ENCODE measurements around the gene SPACDR.

Gene SPACDR

DNA sequence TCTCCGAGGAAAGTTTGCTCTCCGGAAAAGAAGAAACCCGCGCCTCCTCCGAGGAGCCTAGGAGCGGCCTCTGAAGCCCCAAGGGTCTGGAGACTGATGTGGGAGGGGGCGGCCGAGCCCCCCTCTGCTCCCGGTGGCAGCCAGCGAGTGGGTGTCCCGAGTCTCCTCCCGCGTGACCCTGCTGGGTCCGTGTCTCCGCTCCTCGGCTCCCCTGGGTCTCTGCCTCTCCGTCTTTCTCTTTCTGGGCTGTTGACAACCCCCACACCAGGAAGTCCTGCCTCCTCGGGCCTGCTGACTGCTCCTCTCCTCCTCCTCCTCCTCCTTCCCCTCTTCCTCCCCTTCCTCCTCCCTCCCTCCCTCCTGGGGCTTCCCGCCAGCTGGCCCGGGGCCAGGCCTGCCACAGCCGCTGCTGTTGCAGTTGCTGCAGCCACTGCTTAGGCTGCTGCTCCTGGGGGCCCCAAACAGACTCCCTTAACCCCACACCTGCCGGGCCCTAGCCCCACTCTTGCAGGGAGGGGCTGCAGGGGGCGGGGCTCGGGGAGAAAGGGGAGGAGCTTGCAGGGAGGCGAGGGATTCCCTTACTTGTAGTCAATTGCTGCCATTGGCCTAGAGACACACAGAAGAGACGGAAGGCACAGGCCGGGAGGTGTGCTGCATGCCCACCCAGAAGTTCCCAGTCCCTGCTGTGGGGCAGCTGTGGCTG is 15.0 kb upstream of the SPACDR start, which contains the start of gene TSC22D4:
Gene TSC22D4 (minus strand): TSS at position 257 of the 703 bp plus-strand sequence. CDS start 1,176 bp downstream, outside the sequence.
- POLR2A ChIA-PET: interaction anchor here (0.7 to 1.4 kb wide), 2 partner anchors 44 to 51 kb away, joined by 3 to 6 read pairs; partner anchors contain the start of gene ZCWPW1

DNA sequence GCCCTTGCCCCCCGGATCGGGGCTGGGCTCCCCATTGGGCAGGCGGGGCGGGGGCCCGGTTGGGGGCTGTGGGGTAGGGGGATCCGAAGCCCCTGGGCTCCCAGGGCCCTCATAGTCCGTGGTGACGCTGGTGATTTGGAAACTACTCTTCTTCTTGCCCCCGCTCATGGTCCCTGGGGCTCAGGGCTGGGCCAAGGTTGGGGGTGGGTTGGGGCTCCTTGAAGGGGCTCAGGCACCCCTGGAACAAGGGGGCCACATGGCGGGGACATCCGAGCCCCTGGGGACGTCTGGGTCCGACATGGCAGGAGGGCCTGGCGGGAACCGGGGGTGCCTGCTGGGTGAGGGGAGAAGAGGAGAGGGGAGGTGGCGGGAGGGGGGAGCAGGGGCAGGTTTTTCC is 13.8 kb upstream of the SPACDR start:
- DNase-seq: no peak
- Histone ChIP-seq H3K9me3 (ENCODE audit: control extremely low read depth in 1 of 5, control insufficient read depth in 4 of 5, insufficient read depth in 2 of 5, low read depth in 1 of 5, low read length in 4 of 5) (no peaks in the 10 kb centered on the region), H3K27me3 (replicated peaks in 2 of 5; ENCODE audit: control insufficient read depth in 4 of 5, insufficient read depth in 5 of 5, low read length in 4 of 5) (no peaks in the 10 kb centered on the region), H3K36me3 (ENCODE audit: control insufficient read depth in 4 of 4, insufficient read depth in 4 of 4, low read length in 3 of 4) (peaks cover 0 to 37% (median 13%) of the 10 kb centered on the region in 4 experiments), H3K4me3 (ENCODE audit: control insufficient read depth in 1 of 7, extremely low read depth in 1 of 7, insufficient read depth in 4 of 7, low read depth in 2 of 7, low read length in 6 of 7) (peak overlapping the region; percentile 23 to 92 (median 85)), H3K4me1 (ENCODE audit: control extremely low read depth in 1 of 4, control insufficient read depth in 4 of 4, insufficient read depth in 4 of 4, low read length in 3 of 4) (peaks cover 2 to 56% (median 43%) of the 10 kb centered on the region in 4 experiments), H3K27ac (ENCODE audit: insufficient read depth in 1 of 2, low read depth in 1 of 2, low read length in 2 of 2, poor library complexity in 1 of 2, severe bottlenecking in 2 of 2) (peak overlapping the region; percentile 54 to 89)
- ChIA-PET POLR2A (interaction anchor here (0.6 to 0.7 kb wide), 3 partner anchors 413 to 1089 kb away, joined by 3 to 4 read pairs (median 3); no protein-coding TSS in a partner anchor), CTCF (interaction anchor here (1.4 to 10.5 kb wide), 4 partner anchors 11 to 81 kb away, joined by 3 to 142 read pairs (median 18); partner anchors contain the start of gene SPACDR)
- WGBS (ENCODE audit: insufficient coverage): 0% methylated on average over 2 of the region's 16 CpGs

More for the DNA sequence above, 15.0 kb upstream of the SPACDR start, which contains the start of gene TSC22D4:
- 2% methylated on average over 15 of the region's 27 CpGs for WGBS (ENCODE audit: insufficient coverage)
- no peaks in the 10 kb centered on the region for H3K27me3 ChIP-seq (replicated peaks in 2 of 5; ENCODE audit: control insufficient read depth in 4 of 5, insufficient read depth in 5 of 5, low read length in 4 of 5)
- DNase-seq: peak; percentile 91 to 97 (median 96)
- H3K36me3 ChIP-seq (ENCODE audit: control insufficient read depth in 4 of 4, insufficient read depth in 4 of 4, low read length in 3 of 4): peaks cover 0 to 27% (median 7%) of the 10 kb centered on the region in 4 experiments
- no peaks in the 10 kb centered on the region for H3K9me3 ChIP-seq (ENCODE audit: control extremely low read depth in 1 of 5, control insufficient read depth in 4 of 5, insufficient read depth in 2 of 5, low read depth in 1 of 5, low read length in 4 of 5)
- peak within 1 kb of the TSS; percentile 62 to 98 (median 92) for H3K4me3 ChIP-seq (ENCODE audit: control insufficient read depth in 1 of 7, extremely low read depth in 1 of 7, insufficient read depth in 4 of 7, low read depth in 2 of 7, low read length in 6 of 7)
- CTCF ChIA-PET: interaction anchor here (1.2 to 10.5 kb wide), 7 partner anchors 12 to 208 kb away, joined by 3 to 142 read pairs (median 4); partner anchors contain the start of gene SPACDR
- H3K27ac ChIP-seq (ENCODE audit: insufficient read depth in 1 of 2, low read depth in 1 of 2, low read length in 2 of 2, poor library complexity in 1 of 2, severe bottlenecking in 2 of 2): peak within 1 kb of the TSS; percentile 70 to 89
- peaks cover 2 to 50% (median 42%) of the 10 kb centered on the region in 4 experiments for H3K4me1 ChIP-seq (ENCODE audit: control extremely low read depth in 1 of 4, control insufficient read depth in 4 of 4, insufficient read depth in 4 of 4, low read length in 3 of 4)

DNA sequence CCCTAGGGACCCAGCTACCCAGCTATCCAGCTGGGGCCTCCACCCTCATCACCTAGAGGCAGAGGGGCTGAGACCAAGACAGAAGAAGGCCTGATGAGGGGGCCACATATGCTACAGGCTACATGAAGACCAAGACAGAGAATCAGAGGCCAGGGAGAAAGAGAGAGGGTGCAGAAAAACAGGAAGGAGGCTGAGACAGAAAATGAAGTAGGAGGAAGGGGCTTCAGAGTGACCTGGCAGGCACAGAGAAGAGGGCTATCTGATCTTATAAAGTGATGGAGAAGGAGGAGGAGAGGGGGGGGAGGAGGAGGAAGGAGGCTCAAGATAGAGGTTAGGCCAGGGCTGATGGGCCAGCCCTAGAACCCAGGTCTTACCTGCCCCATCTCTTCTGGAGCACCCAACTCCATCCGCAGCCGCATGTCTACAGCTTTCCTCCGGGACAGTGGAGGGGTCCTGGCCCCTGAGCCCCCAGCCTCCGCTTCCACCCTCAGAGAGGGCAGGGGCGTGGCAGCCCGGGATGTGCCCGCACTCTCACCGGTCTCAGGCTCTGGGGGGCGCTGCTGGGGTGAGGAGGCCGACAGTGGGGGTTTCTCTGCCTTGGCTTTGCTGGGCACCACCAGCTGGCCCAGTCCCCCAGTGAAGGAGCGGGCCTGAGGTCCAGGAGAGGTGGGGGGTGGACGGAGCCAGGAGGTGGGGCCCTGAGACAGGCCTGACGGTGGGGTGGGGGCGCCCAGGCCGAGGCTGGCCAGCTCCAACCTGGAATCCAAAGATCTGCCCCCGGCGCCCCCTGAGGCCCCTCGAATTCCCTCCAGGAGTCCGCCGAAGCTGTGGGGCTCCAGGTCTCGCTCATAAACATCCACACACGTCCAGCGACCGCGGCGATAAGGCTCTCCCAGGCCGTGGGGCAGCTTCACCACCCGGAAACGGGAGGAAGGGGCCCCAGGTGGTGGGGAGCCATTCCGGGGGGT is 13.1 kb upstream of the SPACDR start:
- Histone ChIP-seq H3K27me3 (replicated peaks in 2 of 5; ENCODE audit: control insufficient read depth in 4 of 5, insufficient read depth in 5 of 5, low read length in 4 of 5) (no peaks in the 10 kb centered on the region), H3K4me1 (ENCODE audit: control extremely low read depth in 1 of 4, control insufficient read depth in 4 of 4, insufficient read depth in 4 of 4, low read length in 3 of 4) (peaks cover 2 to 54% (median 43%) of the 10 kb centered on the region in 4 experiments), H3K27ac (ENCODE audit: insufficient read depth in 1 of 2, low read depth in 1 of 2, low read length in 2 of 2, poor library complexity in 1 of 2, severe bottlenecking in 2 of 2) (peak overlapping the region; percentile 54 to 89), H3K4me3 (ENCODE audit: control insufficient read depth in 1 of 7, extremely low read depth in 1 of 7, insufficient read depth in 4 of 7, low read depth in 2 of 7, low read length in 6 of 7) (peak overlapping the region; percentile 23 to 92 (median 85)), H3K9me3 (ENCODE audit: control extremely low read depth in 1 of 5, control insufficient read depth in 4 of 5, insufficient read depth in 2 of 5, low read depth in 1 of 5, low read length in 4 of 5) (no peaks in the 10 kb centered on the region), H3K36me3 (ENCODE audit: control insufficient read depth in 4 of 4, insufficient read depth in 4 of 4, low read length in 3 of 4) (peaks cover 0 to 43% (median 16%) of the 10 kb centered on the region in 4 experiments)
- WGBS (ENCODE audit: insufficient coverage): 5% methylated on average over 8 of the region's 30 CpGs
- peak in 2 of 3 donors; percentile 38 to 51 for DNase-seq
- ChIA-PET CTCF (interaction anchor here (0.7 to 10.5 kb wide), 7 partner anchors 10 to 84 kb away, joined by 3 to 142 read pairs (median 6); partner anchors contain the start of gene SPACDR), POLR2A (interaction anchor here (0.6 to 0.7 kb wide), 3 partner anchors 414 to 1089 kb away, joined by 3 to 4 read pairs (median 3); no protein-coding TSS in a partner anchor)

DNA sequence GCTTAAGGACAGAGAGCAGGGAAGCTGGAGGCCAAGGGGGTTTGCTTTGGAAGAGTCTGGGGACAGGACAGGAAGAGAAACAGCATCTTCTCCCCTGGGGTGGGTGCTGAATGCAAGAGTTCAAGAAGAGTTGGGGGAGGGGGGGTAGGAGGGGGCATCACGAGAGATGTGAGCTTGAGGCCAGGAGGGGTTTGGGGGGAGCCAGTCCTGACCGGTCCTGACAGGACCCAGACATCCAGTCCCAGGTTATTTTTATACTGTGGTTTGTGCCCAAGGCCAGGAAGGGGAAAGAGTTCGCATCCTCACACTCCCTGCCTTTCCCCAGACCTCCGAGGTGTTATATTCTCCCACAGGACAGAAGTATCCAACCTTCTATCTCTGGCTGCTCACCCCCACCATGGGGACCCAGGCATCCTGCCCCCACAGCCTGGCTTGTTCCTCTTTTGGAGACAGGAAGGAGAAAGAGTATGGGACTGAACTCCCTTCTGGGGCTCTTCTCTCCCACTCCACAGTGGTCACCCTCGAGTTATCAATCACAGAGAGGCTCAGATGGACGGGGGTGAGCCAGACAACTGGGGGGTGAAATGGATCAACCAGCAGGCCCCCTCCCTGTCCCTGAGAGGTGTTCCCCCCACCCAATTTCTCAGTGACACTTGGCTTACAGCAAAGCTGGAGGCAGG is 12.2 kb upstream of the SPACDR start:
- peaks cover 2 to 54% (median 43%) of the 10 kb centered on the region in 4 experiments for H3K4me1 ChIP-seq (ENCODE audit: control extremely low read depth in 1 of 4, control insufficient read depth in 4 of 4, insufficient read depth in 4 of 4, low read length in 3 of 4)
- DNase-seq: no peak
- peaks cover 0 to 50% (median 22%) of the 10 kb centered on the region in 4 experiments for H3K36me3 ChIP-seq (ENCODE audit: control insufficient read depth in 4 of 4, insufficient read depth in 4 of 4, low read length in 3 of 4)
- no peaks in the 10 kb centered on the region for H3K9me3 ChIP-seq (ENCODE audit: control extremely low read depth in 1 of 5, control insufficient read depth in 4 of 5, insufficient read depth in 2 of 5, low read depth in 1 of 5, low read length in 4 of 5)
- H3K27ac ChIP-seq (ENCODE audit: insufficient read depth in 1 of 2, low read depth in 1 of 2, low read length in 2 of 2, poor library complexity in 1 of 2, severe bottlenecking in 2 of 2): peak overlapping the region in 1 of 2 experiments; percentile 89
- POLR2A ChIA-PET: interaction anchor here (0.8 kb wide), 1 partner anchor 21 kb away, joined by 3 read pairs; no protein-coding TSS in a partner anchor
- CTCF ChIA-PET: interaction anchor here (0.9 to 10.5 kb wide), 10 partner anchors 9 to 216 kb away, joined by 3 to 142 read pairs (median 4); partner anchors contain the start of gene SPACDR
- peak overlapping the region in 6 of 7 experiments; percentile 62 to 92 (median 88) for H3K4me3 ChIP-seq (ENCODE audit: control insufficient read depth in 1 of 7, extremely low read depth in 1 of 7, insufficient read depth in 4 of 7, low read depth in 2 of 7, low read length in 6 of 7)
- WGBS (ENCODE audit: insufficient coverage): 0% methylated on average over 2 of the region's 6 CpGs
- no peaks in the 10 kb centered on the region for H3K27me3 ChIP-seq (replicated peaks in 2 of 5; ENCODE audit: control insufficient read depth in 4 of 5, insufficient read depth in 5 of 5, low read length in 4 of 5)

DNA sequence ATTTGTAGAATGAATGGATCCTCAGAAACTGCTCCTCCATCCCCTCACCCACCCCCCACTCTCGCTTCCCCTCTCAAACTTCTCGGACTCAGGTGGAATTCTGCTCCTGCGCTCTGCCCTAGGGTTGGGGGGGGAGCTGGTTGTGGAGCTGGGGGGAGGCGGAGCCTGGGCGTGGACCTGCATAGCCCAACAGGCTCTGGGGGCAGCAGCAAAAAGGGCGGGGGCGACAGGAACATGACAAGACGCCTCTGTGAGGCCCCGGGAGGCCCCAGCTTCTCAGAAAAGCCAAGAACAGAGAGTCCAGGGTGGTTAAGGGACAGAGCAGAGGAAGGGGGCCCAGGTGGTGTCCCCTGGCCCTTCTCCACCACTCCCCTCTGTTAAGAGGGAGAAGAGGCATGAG is 11.5 kb upstream of the SPACDR start:
- Histone ChIP-seq H3K9me3 (ENCODE audit: control extremely low read depth in 1 of 5, control insufficient read depth in 4 of 5, insufficient read depth in 2 of 5, low read depth in 1 of 5, low read length in 4 of 5) (no peaks in the 10 kb centered on the region), H3K4me3 (ENCODE audit: control insufficient read depth in 1 of 7, extremely low read depth in 1 of 7, insufficient read depth in 4 of 7, low read depth in 2 of 7, low read length in 6 of 7) (peak overlapping the region in 5 of 7 experiments; percentile 33 to 92 (median 92)), H3K27ac (ENCODE audit: insufficient read depth in 1 of 2, low read depth in 1 of 2, low read length in 2 of 2, poor library complexity in 1 of 2, severe bottlenecking in 2 of 2) (peak overlapping the region in 1 of 2 experiments; percentile 50), H3K36me3 (ENCODE audit: control insufficient read depth in 4 of 4, insufficient read depth in 4 of 4, low read length in 3 of 4) (peaks cover 0 to 56% (median 27%) of the 10 kb centered on the region in 4 experiments), H3K4me1 (ENCODE audit: control extremely low read depth in 1 of 4, control insufficient read depth in 4 of 4, insufficient read depth in 4 of 4, low read length in 3 of 4) (peaks cover 2 to 54% (median 43%) of the 10 kb centered on the region in 4 experiments), H3K27me3 (replicated peaks in 2 of 5; ENCODE audit: control insufficient read depth in 4 of 5, insufficient read depth in 5 of 5, low read length in 4 of 5) (no peaks in the 10 kb centered on the region)
- CTCF ChIA-PET: interaction anchor here (0.9 to 10.5 kb wide), 9 partner anchors 9 to 216 kb away, joined by 3 to 142 read pairs (median 5); partner anchors contain the start of gene SPACDR
- 0% methylated on average over 2 of the region's 9 CpGs for WGBS (ENCODE audit: insufficient coverage)
- POLR2A ChIA-PET: interaction anchor here (0.8 kb wide), 1 partner anchor 20 kb away, joined by 3 read pairs; no protein-coding TSS in a partner anchor
- no peak for DNase-seq

Data from common myeloid progenitor, CD34-positive (primary cell).